Adrenal gland (tissue), 5 donors: Measurements from ENCODE around the gene EDNRA.

ENCODE experiments used
- CTCF ChIP-seq, 6 experiments: fragments of 450-650 bp in 4 of 6; fragments of 200-600 bp in 2 of 6; sonication (generic) in 1 of 6; IDR thresholded peaks; 1 replicate in 5 of 6; 2 replicates in 1 of 6; pipeline versions ENCODE4 v1.5.1 to v1.8.0; 2016 to 2021; ENCODE audit warnings: antibody characterized with exemption in 6 of 6, mild to moderate bottlenecking in 2 of 6, moderate library complexity in 1 of 6
- POLR2A ChIP-seq, 2 donors: fragments of 450-650 bp; IDR thresholded peaks; one replicate each; pipeline ENCODE4 v1.6.1; 2017; ENCODE audit warnings: antibody characterized with exemption in 2 of 2, mild to moderate bottlenecking in 2 of 2, moderate library complexity in 1 of 2
- donor health status: DM: no; HTN: no; CAD: no.

- no peak for TF ChIP-seq POLR2A (IDR thresholded peaks at IDR 0.05)
- TF ChIP-seq CTCF (IDR thresholded peaks at IDR 0.05) = no peak
Observed at GRCh38 chr4:147550626-147551246, 69.8 kb downstream of the EDNRA start.
